M059J (cell line): Measurements from ENCODE around the gene ZFYVE21. TPM values are rescaled to one million over a fixed set of nuclear protein-coding genes. Genes with fewer than 3 reads are reported as not detected.
A peak's percentile ranks its signal among the peaks of the same experiment; 100 is the strongest.
"Not testable (repeated sequence)": the region's sequence is repeated elsewhere in the genome, so short reads cannot be mapped to it uniquely, and the experiment has no call there.

ENCODE experiments used
- DNase-seq: peaks from one replicate; pipeline ENCODE4 v3.0.0-alpha.2; 2012; ENCODE audit warnings: low read depth
- total RNA-seq: library from RNA; depleted of rRNA; stranded (reverse); fragments of >200 nt; shearing (Covaris generic); gene quantifications from 2 replicates; pipeline ENCODE4 v1.2.3, GENCODE V29; 2014; rRNA removed

ZFYVE21 gene
- 27.6 and 32.3 TPM in 2 replicates for total RNA-seq

- peak; percentile 97 for DNase-seq
Measured at GRCh38 chr14:103715052-103716000, at the start of gene ZFYVE21, which contains the start of gene XRCC3. Gene ZFYVE21 (plus strand): TSS chr14:103715810. CDS start chr14:103715842, 32 bp downstream. Gene XRCC3 (minus strand): TSS chr14:103715451. CDS start chr14:103711087, 4,364 bp downstream.

GRCh38 chr14:103667671-103668070 lies 47.9 kb upstream of the ZFYVE21 start:
- no peak for DNase-seq

DNA sequence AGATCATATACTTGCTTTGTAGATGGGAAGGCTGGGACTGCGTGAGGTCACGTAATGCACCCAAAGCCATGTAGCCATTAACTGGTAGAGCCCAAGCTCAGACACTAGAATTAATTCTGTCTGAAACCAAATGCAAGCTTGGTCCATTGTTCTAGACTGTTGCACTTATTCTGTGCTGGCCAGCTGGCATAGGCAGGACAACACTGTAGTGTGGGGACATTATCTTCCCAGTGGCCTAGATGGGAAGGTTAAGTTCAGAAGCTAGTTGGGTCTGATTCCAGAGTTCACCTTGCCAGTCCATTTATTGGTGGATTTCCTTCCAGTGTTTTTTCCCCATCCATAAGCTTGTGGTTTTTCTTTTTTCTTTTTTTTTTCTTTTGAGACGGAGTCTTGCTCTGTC lies 47.5 kb upstream of the ZFYVE21 start:
- DNase-seq = no peak

- no peak for DNase-seq
Measured at GRCh38 chr14:103669370-103669769, 46.2 kb upstream of the ZFYVE21 start.

DNA sequence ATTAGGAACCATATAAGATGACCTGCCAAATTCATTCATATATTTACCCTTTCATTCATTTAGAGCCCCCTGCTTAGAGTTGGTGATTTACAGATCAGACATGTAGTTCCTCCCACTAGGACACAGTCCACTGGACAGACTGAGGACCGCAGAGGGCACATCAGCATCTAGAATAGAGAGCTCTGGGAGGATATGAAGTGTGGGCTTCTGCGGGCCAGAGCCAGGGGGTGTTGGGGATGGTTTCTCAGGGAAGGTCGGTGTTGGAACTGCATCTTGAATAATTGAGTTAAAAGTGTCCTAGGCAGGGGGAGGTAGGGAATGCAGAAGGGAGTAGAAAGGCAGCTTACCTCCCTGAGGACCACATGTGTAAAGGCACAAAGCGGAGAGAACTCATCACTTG lies 43.7 kb upstream of the ZFYVE21 start:
- DNase-seq = no peak

DNA sequence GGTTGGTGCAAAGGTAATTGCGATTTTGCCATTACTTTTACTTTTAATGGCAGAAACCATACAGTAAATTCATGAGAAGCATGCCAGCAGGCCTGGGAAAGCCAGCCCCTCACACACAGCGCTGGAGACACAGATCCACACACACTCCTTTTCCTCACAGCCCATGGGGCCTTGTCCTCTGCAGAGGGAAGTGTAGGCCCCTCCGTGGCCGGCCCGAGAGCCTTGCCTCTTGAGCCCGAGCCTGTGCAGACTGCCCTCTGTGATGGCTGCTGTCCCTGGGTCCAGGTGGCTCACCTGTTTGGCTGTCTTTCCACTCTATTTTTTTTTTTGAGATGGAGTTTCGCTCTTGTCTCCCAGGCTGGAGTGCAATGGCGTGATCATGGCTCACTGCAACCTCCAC lies 39.7 kb upstream of the ZFYVE21 start:
- DNase-seq = no peak

DNA sequence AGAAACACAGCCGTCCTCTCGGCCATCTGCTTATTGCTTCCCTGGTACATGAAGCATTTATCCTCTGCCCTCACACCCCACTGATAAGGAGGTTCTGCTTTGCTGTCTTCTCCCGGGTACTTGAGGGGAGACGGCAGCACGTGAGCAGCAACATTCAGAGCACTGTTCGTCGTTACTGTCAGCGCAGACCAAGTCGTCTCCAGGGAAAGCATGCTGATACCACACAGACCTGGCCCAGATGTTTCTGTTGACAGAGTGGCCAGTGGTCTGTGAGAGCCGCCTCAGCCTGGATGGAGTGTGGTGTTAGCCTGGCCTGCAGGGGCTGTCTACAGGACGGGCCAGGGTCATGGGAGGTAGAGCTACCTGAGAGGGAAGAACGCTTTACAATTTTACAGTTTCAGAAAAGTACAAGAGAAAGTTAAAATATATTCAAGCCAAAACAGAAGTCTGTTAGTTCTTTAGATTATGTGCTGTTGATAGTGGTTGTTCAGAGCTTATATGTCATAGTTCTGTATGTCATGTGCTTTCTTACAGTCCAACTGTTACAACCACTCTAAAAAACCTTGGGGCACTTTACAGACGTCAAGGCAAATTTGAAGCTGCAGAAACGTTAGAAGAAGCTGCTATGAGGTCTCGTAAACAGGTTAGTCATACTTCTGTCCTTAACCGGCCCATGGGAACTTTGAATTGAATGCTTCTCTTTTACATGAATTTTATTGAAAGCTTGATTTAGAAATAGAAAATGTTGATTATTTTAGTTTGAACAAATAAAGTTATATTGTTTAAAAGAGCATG lies 38.5 kb upstream of the ZFYVE21 start:
- peak; percentile 60 for DNase-seq

GRCh38 chr14:103679351-103679750 lies 36.3 kb upstream of the ZFYVE21 start:
- DNase-seq = no peak

GRCh38 chr14:103680491-103681231 lies 34.9 kb upstream of the ZFYVE21 start:
- DNase-seq = no peak

- no peak for DNase-seq
Measured at GRCh38 chr14:103683139-103683538, 32.5 kb upstream of the ZFYVE21 start.

GRCh38 chr14:103684471-103684870 lies 31.1 kb upstream of the ZFYVE21 start:
- DNase-seq = no peak

GRCh38 chr14:103684871-103685270 lies 30.7 kb upstream of the ZFYVE21 start:
- DNase-seq = no peak

GRCh38 chr14:103685276-103686211 lies 30.1 kb upstream of the ZFYVE21 start:
- DNase-seq = no peak

GRCh38 chr14:103686831-103687485 lies 28.7 kb upstream of the ZFYVE21 start:
- no peak for DNase-seq

DNA sequence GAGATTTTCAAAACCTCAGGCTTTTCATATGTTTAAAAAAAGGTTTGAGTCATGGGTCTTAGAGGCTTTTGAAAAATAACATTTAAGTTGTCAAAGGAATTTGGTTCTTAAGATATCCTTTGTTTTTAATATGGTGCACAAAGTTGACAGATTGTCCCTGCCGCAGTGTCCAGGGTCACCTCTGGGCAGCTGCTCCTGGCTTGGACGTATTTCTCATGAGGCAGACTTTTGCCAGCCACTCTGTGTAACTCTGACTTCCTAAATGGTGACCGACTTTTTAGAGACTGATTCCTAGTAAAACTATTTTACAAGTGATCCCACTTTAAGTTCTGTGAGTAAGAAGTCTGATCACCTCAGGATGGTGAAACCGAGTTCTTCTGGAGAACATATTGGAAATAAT lies 27.9 kb upstream of the ZFYVE21 start:
- DNase-seq = no peak

DNA sequence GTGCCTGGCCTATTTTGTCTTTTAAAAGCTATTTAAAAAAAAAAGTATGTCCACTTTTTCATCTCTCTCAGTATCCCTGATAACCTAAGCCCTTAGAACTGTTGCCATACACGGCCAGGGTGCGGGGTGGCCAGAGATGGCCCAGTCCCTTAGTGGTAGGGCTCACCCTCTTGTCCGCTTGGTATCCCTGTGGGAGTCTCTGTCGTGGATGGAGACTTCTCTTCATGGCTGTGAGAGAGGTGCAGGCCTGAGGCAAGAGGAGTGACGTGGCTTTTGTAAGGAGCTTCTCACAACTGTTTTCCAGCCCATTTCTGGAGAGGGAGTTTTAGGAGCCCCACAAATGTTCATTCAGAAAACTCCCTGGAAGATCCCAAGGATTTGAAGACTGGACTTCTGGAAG lies 27.2 kb upstream of the ZFYVE21 start:
- no peak for DNase-seq

- peak; percentile 16 for DNase-seq
Measured at GRCh38 chr14:103688906-103689902, 26.4 kb upstream of the ZFYVE21 start.

DNA sequence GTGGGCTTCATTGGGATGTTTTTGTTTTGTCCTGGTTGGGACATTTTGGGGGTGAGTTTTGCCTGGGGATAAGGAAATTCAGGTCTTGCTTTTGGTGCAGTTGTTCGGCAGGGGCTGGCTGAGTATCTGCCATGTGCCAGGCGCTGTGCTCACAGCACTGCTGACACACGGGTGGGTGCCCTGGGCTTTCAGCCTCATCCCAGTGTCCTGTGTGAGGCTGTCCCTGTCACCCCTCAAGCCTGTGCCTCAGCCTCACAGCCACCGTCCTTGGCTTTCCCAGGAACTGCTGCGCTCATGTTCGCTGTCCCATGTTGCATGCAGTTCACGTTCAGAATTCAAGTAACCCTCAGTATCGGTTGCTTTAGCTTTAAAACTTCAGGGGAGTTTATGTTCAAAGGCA lies 25.3 kb upstream of the ZFYVE21 start:
- no peak for DNase-seq

GRCh38 chr14:103691655-103692054 lies 24.0 kb upstream of the ZFYVE21 start:
- DNase-seq = not testable (repeated sequence)
